Measurements from ENCODE around the gene CHD3.
A peak's percentile ranks its signal among the peaks of the same experiment; 100 is the strongest.

The CHD3 gene

DNA sequence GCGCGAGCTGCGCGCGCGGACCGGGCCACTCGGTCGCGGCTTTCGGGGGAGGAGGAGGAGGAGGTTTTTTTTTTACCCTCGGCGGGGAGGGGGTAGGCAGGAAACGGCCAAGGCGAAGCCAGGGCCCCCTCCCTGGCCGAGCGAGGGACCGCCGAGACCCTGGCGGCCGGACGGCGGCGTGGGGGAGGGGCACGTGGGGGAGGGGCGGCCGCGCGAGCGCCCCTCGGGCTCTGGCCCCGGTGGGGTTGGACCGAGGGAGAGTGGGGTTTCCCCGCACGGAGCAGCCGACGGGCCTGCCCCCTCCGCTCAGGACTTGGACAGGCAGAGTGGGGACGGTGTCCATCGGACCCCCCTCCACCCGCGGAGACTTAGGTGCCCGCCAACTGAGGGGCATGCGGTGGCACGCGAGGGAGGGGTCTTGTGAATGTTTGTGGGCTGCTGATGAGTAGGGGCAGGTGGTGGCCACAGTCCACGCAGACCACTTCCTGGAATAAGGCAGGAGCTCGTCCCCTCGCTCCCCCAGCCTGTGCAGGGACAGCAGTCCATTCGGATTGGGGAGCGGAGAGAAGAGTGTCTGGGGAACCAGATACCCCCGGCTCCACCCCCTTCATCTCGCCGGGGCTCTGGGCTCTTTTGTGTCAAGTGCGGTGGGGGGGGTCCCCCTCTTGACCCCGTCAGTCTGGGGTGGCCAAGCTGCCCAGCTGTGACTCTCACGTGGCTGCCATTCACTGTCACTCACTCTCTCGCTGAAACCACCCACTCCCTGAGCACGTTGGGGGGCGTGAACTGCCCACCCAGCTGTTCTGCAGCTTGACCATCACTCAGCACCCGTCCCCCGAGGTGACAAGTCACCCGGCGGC, 3.0 kb upstream of the CHD3 start (continued):
- TF ChIP-seq, protein P1, sequence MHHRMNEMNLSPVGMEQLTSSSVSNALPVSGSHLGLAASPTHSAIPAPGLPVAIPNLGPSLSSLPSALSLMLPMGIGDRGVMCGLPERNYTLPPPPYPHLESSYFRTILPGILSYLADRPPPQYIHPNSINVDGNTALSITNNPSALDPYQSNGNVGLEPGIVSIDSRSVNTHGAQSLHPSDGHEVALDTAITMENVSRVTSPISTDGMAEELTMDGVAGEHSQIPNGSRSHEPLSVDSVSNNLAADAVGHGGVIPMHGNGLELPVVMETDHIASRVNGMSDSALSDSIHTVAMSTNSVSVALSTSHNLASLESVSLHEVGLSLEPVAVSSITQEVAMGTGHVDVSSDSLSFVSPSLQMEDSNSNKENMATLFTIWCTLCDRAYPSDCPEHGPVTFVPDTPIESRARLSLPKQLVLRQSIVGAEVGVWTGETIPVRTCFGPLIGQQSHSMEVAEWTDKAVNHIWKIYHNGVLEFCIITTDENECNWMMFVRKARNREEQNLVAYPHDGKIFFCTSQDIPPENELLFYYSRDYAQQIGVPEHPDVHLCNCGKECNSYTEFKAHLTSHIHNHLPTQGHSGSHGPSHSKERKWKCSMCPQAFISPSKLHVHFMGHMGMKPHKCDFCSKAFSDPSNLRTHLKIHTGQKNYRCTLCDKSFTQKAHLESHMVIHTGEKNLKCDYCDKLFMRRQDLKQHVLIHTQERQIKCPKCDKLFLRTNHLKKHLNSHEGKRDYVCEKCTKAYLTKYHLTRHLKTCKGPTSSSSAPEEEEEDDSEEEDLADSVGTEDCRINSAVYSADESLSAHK (tag by site-specific recombination; IDR thresholded peaks at IDR 0.05): peak; percentile 33
- TF ChIP-seq ZBTB48 (tag by site-specific recombination; IDR thresholded peaks at IDR 0.05) (peak; percentile 60), ZNF585B (tag by site-specific recombination; IDR thresholded peaks at IDR 0.05) (no peak), ZNF202 (tag by site-specific recombination; IDR thresholded peaks at IDR 0.05; ENCODE audit: borderline replicate concordance) (no peak), ZNF530 (tag by site-specific recombination; IDR thresholded peaks at IDR 0.05; ENCODE audit: low read depth) (no peak), ZNF785 (tag by site-specific recombination; IDR thresholded peaks at IDR 0.05) (no peak), MYNN (tag by site-specific recombination; IDR thresholded peaks at IDR 0.05; ENCODE audit: borderline replicate concordance) (no peak), ZNF501 (tag by site-specific recombination; IDR thresholded peaks at IDR 0.05) (0 out of 2 replicates have a peak, but pooled peaks have one; percentile 59), SP3 (tag by site-specific recombination; IDR thresholded peaks at IDR 0.05) (peak; percentile 69), ZNF335 (tag by site-specific recombination; conservative IDR thresholded peaks at IDR 0.05) (peak; percentile 90), ZNF169 (tag by site-specific recombination; IDR thresholded peaks at IDR 0.05) (no peak), REPIN1 (tag by site-specific recombination; IDR thresholded peaks at IDR 0.05; ENCODE audit: low read depth) (peak; percentile 80; the same call in 1 of the 2 replicates), ZNF514 (tag by site-specific recombination; IDR thresholded peaks at IDR 0.05) (no peak), ZNF610 (tag by site-specific recombination; IDR thresholded peaks at IDR 0.05; ENCODE audit: borderline replicate concordance) (no peak), ZNF629 (tag by site-specific recombination; IDR thresholded peaks at IDR 0.05) (peak; percentile 47), ZNF664 (tag by site-specific recombination; IDR thresholded peaks at IDR 0.05) (no peak), ZNF121 (tag by site-specific recombination; IDR thresholded peaks at IDR 0.05) (no peak), ZNF777 (tag by site-specific recombination; IDR thresholded peaks at IDR 0.05; ENCODE audit: borderline replicate concordance) (no peak), GLI4 (tag by site-specific recombination; IDR thresholded peaks at IDR 0.05) (no peak), ZNF341 (tag by site-specific recombination; IDR thresholded peaks at IDR 0.05; ENCODE audit: low read depth) (peak; percentile 65), ZNF600 (tag by site-specific recombination; IDR thresholded peaks at IDR 0.05) (peak; percentile 29; the same call in 1 of the 2 replicates), ZBTB7A (tag by site-specific recombination; IDR thresholded peaks at IDR 0.05; ENCODE audit: low read depth) (0 out of 2 replicates have a peak, but pooled peaks have one; percentile 29)
- TF ChIP-seq, protein P2, sequence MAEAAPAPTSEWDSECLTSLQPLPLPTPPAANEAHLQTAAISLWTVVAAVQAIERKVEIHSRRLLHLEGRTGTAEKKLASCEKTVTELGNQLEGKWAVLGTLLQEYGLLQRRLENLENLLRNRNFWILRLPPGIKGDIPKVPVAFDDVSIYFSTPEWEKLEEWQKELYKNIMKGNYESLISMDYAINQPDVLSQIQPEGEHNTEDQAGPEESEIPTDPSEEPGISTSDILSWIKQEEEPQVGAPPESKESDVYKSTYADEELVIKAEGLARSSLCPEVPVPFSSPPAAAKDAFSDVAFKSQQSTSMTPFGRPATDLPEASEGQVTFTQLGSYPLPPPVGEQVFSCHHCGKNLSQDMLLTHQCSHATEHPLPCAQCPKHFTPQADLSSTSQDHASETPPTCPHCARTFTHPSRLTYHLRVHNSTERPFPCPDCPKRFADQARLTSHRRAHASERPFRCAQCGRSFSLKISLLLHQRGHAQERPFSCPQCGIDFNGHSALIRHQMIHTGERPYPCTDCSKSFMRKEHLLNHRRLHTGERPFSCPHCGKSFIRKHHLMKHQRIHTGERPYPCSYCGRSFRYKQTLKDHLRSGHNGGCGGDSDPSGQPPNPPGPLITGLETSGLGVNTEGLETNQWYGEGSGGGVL (tag by site-specific recombination; IDR thresholded peaks at IDR 0.05): peak; percentile 95
- TF ChIP-seq, protein P3, sequence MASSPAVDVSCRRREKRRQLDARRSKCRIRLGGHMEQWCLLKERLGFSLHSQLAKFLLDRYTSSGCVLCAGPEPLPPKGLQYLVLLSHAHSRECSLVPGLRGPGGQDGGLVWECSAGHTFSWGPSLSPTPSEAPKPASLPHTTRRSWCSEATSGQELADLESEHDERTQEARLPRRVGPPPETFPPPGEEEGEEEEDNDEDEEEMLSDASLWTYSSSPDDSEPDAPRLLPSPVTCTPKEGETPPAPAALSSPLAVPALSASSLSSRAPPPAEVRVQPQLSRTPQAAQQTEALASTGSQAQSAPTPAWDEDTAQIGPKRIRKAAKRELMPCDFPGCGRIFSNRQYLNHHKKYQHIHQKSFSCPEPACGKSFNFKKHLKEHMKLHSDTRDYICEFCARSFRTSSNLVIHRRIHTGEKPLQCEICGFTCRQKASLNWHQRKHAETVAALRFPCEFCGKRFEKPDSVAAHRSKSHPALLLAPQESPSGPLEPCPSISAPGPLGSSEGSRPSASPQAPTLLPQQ (tag by site-specific recombination; IDR thresholded peaks at IDR 0.05): no peak
- TF ChIP-seq, protein P4, sequence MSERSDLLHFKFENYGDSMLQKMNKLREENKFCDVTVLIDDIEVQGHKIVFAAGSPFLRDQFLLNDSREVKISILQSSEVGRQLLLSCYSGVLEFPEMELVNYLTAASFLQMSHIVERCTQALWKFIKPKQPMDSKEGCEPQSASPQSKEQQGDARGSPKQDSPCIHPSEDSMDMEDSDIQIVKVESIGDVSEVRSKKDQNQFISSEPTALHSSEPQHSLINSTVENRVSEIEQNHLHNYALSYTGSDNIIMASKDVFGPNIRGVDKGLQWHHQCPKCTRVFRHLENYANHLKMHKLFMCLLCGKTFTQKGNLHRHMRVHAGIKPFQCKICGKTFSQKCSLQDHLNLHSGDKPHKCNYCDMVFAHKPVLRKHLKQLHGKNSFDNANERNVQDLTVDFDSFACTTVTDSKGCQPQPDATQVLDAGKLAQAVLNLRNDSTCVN (tag by site-specific recombination; optimal IDR thresholded peaks at IDR 0.05): peak; percentile 65
- TF ChIP-seq, protein P5, sequence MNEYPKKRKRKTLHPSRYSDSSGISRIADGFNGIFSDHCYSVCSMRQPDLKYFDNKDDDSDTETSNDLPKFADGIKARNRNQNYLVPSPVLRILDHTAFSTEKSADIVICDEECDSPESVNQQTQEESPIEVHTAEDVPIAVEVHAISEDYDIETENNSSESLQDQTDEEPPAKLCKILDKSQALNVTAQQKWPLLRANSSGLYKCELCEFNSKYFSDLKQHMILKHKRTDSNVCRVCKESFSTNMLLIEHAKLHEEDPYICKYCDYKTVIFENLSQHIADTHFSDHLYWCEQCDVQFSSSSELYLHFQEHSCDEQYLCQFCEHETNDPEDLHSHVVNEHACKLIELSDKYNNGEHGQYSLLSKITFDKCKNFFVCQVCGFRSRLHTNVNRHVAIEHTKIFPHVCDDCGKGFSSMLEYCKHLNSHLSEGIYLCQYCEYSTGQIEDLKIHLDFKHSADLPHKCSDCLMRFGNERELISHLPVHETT (tag by site-specific recombination; IDR thresholded peaks at IDR 0.05): no peak
- TF ChIP-seq, protein P6, sequence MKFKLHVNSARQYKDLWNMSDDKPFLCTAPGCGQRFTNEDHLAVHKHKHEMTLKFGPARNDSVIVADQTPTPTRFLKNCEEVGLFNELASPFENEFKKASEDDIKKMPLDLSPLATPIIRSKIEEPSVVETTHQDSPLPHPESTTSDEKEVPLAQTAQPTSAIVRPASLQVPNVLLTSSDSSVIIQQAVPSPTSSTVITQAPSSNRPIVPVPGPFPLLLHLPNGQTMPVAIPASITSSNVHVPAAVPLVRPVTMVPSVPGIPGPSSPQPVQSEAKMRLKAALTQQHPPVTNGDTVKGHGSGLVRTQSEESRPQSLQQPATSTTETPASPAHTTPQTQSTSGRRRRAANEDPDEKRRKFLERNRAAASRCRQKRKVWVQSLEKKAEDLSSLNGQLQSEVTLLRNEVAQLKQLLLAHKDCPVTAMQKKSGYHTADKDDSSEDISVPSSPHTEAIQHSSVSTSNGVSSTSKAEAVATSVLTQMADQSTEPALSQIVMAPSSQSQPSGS (tag by site-specific recombination; IDR thresholded peaks at IDR 0.05; ENCODE audit: low read depth): no peak
- TF ChIP-seq, protein P7, sequence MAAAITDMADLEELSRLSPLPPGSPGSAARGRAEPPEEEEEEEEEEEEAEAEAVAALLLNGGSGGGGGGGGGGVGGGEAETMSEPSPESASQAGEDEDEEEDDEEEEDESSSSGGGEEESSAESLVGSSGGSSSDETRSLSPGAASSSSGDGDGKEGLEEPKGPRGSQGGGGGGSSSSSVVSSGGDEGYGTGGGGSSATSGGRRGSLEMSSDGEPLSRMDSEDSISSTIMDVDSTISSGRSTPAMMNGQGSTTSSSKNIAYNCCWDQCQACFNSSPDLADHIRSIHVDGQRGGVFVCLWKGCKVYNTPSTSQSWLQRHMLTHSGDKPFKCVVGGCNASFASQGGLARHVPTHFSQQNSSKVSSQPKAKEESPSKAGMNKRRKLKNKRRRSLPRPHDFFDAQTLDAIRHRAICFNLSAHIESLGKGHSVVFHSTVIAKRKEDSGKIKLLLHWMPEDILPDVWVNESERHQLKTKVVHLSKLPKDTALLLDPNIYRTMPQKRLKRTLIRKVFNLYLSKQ (tag by site-specific recombination; IDR thresholded peaks at IDR 0.05; ENCODE audit: borderline replicate concordance): no peak
